Fibroblast of the aortic adventitia (primary cell): ENCODE data around the gene CDH2. TPM values are rescaled to one million over a fixed set of nuclear protein-coding genes. Genes with fewer than 3 reads are reported as not detected.

Experiments
- DNase-seq: peaks from one replicate; pipeline ENCODE4 v3.0.0-alpha.2; 2010; ENCODE audit warnings: low read depth
- H3K4me3 ChIP-seq: 2 replicates; pipeline ENCODE4 v1.5.1; 2011; ENCODE audit warnings: low read depth, mild to moderate bottlenecking, control low read depth, low read length, moderate library complexity
- CTCF ChIP-seq: IDR thresholded peaks from 2 replicates; pipeline ENCODE4 v1.5.1; 2011; ENCODE audit warnings: mild to moderate bottlenecking, low read length, control low read depth, inconsistent platforms; ENCODE audit not compliant: insufficient read depth
- total RNA-seq: library from RNA; depleted of rRNA; stranded (reverse); fragments of >200 nt; gene quantifications from 2 replicates; pipeline ENCODE4 v1.2.3, GENCODE V29; 2012; ENCODE audit warnings: low replicate concordance

The CDH2 gene
- total RNA-seq, 1 donor = 64.1 TPM

- no peak overlapping the region for H3K4me3 ChIP-seq
- no peak for DNase-seq
- TF ChIP-seq CTCF = no peak
Observed at GRCh38 chr18:27901424-27902226, 275.3 kb downstream of the CDH2 start.
